Stimulated activated CD8-positive, alpha-beta memory T cell treated with anti-CD3 and anti-CD28 coated beads, Interleukin-12 subunit alpha, Interleukin-12 subunit beta, amount 100 ng/mL, for 24 hours (primary cell): ENCODE results near the gene PCDH1.
A peak's percentile ranks its signal among the peaks of the same experiment; 100 is the strongest.
"Not testable (repeated sequence)": the region's sequence is repeated elsewhere in the genome, so short reads cannot be mapped to it uniquely, and the experiment has no call there.

Experiments
- DNase-seq: peaks from one replicate; pipeline ENCODE4 v3.0.0-alpha.2; 2020; ENCODE audit errors: extremely low read depth

Gene PCDH1

DNA sequence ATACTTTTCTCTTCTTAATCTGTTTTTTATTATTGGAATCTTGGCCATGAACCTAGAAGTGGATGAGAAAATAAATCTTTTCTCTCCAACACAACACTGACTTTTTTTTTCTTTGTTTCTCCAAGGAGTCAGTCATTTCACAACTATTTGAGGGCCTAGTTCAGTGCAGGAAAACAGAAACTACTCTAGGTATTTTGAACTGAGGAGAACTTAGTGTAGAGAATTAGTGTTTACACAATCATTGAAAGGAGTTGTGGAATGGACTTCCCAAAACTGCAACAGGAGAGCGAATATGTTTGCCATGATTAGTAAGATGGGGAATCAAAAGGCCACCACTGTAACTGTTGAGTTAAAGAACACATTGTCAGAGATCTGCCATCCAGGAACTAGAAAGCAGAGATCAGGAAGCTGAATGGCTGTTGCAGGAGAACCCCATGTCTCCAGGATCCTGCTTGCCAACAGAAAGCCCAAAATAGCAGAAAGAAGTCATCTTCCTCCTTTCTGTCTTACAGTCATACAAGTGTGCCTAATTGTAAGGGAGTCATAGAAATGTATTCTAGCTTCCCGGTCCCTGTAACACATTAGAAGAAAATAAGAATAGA is 20.3 kb upstream of the PCDH1 start:
- DNase-seq: no peak

DNA sequence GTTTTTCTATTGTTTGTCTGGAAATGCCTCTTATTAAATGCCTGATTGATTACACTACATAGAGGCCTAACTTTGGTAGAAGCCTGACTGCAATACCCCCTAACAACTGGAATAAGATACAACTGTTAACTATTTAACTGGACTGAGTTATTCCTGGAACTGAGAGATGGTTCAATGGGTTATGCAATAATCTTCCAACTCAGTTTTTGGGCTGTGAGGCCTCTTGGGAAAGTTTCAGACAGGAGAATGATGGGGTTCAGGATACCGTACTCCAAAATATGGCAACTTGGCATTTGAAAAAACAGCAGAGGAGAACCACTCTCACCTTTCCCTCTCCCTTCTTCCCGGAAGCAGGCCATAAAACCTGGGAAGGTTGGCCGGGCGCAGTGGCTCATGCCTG is 19.2 kb upstream of the PCDH1 start:
- DNase-seq: no peak

DNA sequence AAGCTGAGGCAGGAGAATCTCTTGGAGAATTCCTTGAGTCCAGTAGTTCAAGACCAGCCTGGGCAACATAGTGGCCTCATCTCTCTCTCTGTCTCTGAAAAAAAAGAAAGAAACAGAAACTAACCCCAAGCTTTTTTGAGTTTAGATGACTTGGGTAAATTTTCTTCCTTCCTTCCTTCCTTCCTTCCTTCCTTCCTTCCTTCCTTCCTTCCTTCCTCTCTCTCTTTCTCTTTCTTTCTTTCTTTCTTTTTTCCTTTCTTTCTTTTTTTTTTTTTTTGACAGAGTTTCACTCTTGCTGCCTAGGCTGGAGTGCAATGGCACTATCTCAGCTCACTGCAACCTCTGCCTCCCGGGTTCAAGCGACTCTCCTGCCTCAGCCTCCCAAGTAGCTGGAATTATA is 12.2 kb upstream of the PCDH1 start:
- DNase-seq: not testable (repeated sequence)

DNA sequence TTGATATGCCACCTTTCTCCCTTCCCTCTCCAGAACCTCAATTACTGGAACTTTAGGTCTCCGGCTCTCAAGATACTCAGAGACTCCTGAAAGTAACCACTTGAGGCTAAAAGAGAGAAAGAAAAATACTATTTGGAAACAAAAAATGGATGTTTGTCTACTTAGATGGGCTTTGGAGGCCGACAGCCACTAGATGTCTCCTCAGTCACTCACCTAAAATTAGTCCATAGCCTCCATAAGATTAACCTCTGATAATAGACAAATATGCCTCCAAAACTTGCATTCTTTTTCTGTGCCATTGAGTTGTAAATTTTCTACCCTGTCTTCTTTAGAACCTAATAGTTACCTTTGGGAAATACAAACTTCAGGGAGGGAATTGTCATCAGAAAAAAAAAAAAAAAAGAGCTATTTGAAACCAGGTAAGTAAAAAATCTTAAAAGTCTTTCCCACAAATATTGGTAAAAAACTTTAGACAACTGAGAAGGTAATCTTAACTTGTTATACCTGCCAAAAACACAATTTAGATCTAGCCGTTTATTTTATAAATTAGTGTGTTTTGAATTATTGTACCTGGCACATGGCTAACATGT is 11.2 kb upstream of the PCDH1 start:
- DNase-seq: no peak

DNA sequence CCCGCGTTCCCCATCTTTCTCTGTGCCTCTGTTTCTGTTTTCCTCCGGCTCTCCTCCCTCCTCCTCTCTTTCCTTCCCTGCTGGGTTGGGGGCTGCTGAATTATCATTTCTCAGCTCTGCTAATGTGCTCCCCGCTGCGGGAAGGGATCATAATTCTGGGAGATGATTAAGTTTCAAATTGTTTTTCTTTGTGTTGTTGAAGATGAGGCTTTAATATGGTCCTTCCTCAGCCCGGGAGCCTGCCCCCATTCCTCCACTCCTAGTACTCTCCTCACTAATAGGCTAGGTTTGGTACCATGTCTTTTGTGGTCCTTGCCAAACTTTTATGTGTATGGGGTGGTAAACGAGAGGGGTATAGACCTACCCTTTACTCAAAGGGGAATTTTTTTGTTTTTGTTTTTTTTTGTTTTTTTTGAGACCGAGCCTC is 5.7 kb upstream of the PCDH1 start:
- no peak for DNase-seq

DNA sequence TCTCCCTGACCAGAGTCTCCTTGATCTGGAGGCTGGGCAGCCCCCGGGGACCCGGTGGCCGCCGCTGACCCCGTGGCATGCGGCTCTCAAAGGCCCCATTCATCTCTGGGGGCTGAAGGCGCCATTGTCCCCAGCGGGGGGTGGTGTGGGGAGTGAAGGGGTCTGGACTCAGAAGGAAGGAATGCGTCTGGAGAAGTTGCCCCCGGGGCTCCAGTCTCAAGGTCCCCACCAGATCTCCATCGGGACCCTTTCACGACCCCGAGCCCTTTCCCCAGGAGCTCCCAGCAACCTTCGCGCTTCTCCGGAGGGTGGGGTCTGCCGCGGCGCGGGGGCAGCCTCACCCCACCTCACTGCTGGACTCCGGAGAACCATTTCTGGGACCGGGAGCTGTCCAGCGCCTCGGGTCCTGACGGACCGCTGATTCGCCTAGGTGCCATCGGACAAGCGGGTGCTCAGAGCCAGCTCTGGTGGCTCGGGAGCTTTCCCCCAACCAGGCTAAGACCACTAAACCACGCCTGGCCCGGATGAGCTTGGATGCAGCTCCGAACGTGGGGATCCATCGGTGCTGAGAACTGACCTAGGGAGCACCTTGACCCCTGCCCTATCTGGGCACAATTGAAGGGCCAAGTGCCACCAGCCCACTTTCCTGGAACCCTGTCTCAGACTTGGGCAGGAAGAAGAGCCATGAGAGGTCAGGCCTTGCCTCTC is 5.1 kb upstream of the PCDH1 start:
- DNase-seq: no peak

DNA sequence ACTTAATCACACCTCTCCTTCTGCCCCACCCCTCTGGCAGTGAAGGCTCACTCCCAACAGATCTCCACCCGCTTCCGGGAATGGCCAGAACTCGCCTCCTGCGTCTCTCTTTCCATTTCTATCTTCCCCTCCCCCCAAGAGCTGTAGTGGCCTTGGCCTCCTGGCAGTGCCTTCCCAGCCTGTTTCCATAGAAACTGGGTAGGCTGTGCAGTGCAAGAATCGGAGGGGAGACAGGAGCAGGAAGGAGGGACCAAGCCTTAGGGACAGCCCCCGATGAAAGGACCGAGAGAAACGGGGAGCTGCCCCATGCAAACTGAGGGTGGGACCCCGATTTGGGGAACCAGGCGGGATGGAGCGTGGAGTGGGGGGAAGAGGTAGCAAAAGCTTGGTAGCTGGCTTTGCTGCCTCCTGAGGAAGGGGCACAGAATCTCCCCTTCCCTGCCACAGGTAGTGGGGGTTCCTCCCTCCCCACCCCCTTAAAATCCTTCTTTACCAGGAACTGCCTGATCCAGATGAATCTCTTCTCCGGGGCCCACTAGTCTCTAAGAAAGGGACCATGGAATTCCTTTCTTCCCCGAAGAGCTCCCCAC is 4.5 kb upstream of the PCDH1 start:
- DNase-seq: no peak

DNA sequence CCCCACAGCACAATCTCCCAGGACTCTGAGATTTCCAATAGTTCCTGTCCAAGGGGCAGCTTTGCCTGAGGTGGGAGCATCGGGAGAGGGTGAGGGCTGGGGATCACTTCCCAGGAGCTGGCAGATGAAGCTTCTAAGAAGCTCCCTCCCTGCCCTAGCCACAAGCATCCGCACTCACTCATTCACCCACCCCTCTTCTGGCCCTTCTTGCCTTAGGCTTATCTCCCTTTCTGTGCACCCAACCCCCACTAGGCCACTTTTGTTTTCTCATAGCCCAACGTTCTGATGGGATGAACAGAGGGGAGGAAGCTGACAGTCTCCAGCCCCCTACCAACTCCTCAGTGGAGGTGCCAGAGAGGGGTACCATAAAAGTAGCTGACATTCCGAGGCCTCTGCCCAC is 3.7 kb upstream of the PCDH1 start:
- DNase-seq: no peak

DNA sequence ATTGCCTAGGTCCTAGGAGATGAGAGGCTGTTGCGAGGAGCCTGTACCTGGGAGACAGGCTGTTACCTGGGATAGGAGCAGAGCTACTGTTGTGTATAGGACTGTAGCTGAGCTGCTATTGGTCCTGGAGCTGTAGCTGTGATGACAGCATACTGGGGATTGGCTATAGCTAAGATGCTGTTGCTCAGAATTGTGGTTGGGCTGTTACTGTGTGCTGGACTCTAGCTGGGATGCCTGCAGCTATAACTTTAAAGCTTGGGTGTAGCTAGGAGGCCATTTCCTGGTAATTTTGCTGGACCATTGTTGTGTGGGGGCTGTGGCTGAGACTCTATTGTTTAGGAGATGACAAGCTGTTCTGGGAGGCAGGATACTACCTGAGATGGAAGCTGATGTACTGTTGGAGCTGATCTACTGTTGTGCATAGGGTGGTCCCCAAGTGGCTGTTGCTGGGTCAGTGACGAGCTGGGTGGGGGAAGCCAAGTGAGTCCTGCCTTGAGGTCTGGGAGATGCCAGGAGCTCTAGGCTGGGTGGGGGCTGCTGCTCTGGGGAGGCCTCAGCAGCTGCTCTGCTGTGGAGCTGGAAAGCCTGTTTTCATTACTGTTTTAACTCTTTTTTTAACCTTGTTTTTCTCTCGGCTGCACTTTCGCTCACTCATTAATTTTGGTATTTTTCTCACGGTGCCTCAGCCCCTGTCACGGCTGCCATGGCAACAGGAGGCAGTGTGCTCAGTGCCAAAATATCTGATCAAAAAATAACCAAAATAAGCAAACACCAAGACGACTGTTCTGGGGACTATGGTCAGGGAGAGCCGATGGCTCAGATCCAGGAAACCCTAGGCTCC is 3.0 kb upstream of the PCDH1 start:
- DNase-seq: no peak

DNA sequence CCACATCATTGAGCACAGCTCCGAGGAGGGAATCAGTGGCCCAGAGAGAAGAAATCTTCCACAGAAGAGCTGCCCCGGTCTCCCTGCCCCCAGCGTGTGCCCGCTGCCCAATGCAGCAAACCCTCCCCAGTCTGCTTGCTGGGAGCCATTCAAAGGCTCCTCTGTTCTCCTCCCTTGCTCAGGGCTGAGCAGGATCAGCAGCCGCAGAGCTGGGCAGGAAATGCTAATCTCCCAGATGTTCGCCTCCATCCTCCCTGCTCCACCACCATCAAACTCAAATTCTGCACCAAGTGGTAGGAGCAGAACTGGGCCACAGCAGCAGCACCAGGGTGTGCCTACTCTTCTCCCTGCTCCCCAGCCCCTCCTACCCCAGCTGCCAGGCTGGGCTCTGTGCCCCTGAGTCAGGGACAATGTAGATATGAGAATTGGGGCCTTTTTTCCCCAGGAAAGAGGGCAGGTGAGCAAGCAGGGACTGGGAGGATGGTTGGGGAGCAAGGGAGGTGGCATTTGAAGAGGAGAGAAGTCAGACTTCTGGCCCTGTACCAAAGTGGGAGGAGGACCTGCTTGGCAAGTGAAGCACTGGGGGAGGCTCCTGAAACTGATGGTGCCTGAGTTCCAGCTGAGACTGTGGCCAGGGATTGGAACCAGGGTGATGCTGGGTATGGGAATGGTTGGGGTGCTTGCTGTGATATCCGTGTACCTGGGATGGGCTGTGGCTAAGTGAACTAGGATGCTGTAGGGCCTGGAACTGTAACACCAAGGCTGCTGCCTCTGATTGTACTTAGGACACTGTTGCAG is 1.9 kb upstream of the PCDH1 start:
- DNase-seq: no peak

DNA sequence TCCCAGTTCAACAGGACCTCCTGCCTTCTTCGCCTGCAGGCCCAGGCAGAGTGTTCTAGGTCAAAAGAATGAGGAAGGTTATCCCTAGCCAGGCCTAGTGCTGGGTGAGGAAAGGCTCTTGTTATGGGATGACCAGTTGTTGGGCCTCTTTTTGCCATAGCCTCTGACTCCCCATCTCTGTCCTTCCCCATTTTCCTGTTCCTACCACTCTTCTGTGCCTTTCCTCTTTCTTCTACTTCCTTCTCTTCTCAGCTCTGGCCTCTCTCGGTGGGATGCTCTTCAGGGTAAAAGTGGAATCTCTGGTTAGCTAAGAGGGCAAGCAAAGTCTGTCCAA is 1.2 kb upstream of the PCDH1 start:
- DNase-seq: no peak

DNA sequence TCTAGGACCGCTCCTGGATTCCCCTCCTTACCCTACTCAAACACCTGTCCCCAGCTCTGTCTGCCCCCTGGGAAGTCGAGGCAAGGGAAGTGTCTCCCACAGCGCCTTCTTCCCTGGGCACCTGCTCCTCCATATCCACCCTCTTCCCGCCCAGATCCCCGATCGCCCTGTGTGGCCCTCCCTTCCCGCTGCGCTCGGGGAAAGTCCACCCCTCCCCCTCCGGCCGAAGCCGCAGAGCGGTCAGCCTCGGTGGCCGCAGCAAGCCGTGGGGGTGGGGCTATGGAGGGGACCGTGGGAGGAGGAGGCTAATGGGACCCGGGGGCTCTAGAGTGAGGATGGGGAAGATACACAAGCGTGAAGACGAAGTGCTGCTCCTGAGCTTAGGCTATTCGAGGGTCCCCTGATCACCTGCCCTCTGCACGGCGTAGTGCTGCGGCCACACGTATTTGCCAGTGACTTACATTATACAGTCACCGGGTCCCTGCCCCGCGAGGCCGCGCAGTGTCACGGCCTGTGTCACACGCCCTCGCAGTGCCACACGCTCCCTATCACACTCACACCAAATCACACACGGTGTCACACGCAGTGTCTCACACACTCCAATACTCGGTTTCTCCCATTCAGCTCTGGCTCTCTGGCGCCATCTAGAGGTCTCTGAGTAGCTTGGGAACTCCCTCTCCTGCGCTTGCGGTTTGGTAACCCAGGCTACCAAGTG is 658 bp upstream of the PCDH1 start:
- DNase-seq: peak; percentile 51

DNA sequence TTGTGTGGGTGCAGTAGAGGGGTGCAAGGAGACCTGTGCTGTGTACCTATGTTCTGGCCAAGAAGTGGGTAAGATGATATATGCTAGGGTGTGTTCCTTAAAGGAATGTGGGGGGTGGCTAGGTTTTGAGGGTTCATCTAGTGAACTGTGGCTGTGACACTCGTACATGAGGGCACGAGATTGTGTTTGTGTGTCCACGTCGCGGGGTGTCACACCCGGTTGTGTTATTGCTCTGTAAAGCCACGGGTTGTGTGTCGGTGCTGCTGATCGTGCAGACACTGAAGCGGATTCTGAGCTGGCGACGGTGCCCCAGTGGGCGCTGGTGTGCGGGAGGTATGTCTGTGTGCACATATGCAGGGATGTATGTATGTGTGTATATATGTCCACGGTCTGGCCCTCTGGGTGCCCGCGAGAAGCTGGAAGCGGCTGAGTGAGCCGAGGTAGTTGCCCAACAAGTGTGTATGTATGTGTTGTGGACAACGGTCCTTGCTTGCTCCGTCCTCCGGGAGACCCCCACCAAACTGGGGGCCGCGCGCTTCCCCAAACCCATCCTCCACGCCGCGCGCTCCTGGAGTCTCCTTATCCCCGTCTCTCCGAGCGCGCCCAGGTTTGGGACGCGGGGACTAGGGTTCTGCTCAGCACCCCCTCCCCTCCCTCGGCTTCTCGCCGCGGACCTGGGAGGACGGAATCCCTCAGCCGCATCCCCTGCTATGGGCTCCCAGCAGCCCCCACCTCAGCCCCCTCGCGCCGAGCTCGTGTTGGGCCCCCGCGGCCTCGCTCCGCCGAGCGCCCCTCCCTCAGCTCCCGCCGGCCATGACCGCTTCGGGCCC is 639 bp downstream of the PCDH1 start:
- DNase-seq: no peak

DNA sequence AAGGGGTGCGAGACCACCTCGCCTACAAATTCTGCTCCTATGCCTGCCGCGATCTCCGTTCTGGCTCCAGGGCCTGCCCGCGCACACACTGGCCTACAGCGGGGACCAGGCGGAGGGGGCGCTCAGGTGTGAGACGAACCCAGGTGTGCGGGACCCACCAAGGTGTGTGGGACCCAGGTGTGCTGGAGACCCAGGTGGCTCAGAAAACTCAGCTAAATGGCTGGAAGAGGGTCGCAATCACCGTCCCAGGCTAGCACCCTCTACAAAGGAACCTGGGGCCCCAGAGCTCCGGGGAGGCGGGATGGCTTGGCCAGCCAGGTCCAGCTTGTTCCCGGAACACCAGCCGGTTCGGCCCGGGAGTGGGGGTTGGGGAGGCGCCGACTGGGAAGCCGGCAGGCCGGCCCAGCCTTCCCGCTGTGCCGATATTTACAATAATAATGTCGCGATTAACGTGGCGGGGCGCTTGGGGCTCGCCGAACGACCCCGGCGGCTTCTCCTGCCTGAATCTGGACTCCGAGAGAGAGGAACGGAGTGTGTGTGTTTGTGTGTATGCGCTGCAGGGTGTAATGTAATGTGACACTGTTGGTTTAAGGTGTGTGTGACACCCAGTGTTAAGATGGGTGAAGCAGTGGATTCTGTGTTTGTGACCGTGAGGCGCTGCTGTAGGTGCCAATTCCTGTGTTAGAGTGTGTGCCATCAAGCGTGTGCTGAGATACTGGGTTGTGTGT is 1.4 kb downstream of the PCDH1 start:
- DNase-seq: no peak

DNA sequence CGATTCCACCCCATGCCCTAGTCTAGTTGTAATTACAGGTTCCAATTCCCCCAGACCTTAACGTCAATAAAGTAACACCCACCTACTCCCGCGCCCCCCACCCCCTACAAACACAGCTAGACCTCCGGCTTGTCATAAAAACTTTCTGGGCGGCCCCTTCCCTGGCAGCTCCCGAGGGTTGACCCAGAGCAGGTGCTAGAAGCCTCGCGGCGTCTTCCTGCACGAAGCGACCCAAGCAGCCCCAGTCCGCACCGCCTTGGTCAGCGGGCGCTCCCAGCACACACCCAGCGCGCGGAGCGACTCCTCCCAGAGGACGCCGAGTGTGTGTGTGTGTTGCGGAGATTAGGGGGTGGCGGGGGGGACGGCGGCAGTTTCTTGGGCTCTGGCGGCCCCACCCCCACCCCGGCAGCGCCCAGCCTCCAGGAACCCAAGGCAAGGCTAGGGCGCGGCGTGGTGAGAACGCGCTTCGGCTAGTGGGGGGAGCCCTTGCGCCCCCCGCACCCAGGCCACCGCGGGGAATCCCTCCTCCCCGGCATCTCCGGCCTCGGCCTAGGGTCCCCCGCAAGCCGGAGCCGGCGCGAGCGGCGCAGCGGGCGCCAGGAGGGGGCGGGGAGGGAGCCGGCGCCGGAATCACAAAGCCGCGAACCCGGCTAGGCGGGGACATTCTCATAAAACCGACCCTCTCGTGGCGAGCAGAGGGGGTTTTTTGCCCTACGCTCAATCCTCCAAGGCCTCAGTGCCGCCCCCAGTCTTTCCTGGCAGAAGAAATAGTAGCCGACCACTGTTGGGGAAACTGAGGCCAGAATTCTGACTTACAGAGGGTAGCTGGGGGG is 2.2 kb downstream of the PCDH1 start:
- no peak for DNase-seq

DNA sequence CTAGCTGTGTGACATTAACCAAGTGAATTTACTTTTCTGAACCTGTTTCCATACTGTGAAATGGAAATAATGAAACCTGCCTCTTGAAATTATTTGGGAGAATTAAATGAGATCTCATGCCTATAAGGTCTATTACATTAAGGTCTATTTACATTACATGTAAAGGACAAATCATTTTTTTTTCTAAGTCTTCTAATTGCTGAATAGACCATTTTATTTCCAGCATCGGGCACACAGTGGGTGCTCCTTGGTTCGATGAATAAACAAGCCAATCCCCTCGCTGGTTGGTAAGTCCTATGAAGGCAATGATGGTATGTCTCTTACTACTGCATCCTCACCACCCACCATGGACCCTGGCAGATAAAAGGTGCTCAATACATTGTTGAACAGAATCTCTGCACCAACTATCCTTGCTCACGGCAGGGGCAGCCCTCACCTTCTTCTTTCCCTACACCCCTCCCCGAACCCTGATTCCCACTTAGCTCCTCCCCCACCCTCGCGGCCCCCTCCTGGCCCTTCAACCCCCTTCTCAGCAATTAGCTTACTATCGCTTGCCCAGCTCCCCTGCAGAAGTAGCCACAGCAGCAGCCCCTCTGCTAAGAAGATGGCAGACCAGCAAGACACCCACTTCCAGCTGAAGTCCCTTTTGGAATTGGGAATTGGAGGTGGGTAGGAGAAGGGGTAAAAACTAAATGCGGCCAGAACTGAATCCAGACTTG is 3.0 kb downstream of the PCDH1 start:
- DNase-seq: no peak

DNA sequence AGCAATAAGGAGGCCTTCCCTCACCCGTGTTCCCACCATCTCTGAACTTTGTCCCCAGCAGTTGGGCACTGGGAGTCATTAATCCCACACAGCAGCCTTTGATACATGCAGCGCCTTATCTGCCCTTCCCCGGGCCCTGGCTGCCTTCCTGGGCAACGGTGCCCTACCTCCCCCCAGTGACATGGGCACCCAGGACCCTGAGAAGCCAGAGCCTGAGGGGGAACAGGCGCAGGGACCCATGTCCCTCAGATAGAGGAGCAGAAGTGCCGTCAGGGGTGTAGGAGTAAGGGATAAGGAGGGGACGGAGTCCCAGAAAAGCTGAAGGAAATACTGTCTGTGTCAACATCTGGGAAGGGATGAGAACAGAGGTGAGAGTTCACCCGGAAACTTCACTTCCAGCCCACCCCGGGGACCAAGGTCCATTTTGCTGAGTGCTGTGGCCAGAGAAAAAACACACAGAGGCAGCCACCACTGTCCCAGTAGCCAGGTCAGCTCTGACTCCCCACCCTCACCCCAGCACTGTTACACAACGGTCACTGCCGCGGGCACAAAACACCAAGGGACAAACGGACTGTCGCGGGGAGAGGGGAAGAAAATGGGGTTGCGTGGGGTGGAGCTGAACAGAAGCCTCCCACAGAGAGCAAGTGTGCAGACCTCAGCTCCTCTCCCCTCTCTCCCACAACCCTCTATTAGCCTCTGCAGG is 3.8 kb downstream of the PCDH1 start:
- no peak for DNase-seq
